NT2/D1 (cell line): ENCODE results near the gene ADPRM.

Experiments used
- SUZ12 ChIP-seq: IDR thresholded peaks from 2 replicates; pipeline ENCODE4 v1.6.1; 2011; ENCODE audit not compliant: insufficient read length, insufficient read depth; ENCODE audit errors: extremely low read depth
- YY1 ChIP-seq: IDR thresholded peaks from 2 replicates; pipeline ENCODE4 v1.6.1; 2011; ENCODE audit not compliant: insufficient read length, insufficient read depth
- ZNF274 ChIP-seq: IDR thresholded peaks from 2 replicates; pipeline ENCODE4 v1.6.1; 2011; ENCODE audit warnings: mild to moderate bottlenecking, low read depth, low read length

GRCh38 chr17:10657148-10657547, 40.2 kb upstream of the ADPRM start, which contains the start of gene MYH3:
- TF ChIP-seq SUZ12: no peak
- no peak for TF ChIP-seq ZNF274
- TF ChIP-seq YY1: no peak
